H1 (cell line): Measurements from ENCODE around the gene ARHGAP1. TPM values are rescaled to one million over a fixed set of nuclear protein-coding genes. Genes with fewer than 3 reads are reported as not detected.

Source experiments
- CTCF ChIA-PET: fragments of 300-600 bp; sonication (Branson Sonifier 250); formaldehyde crosslinking; loops from one replicate; lab custom pipeline; 2021; ENCODE audit not compliant: partially characterized antibody; lab: Charles Lee
- POLR2A ChIA-PET: fragments of 300-600 bp; sonication (Branson Sonifier 250); formaldehyde crosslinking; loops from one replicate; lab custom pipeline; 2021; ENCODE audit warnings: inconsistent platforms; ENCODE audit not compliant: partially characterized antibody; lab: Charles Lee
- DNase-seq, 2 experiments: peaks; one replicate each; pipeline versions ENCODE4 v3.0.0 to v3.0.0-alpha.2; 2010 to 2022; ENCODE audit warnings: low spot score in 2 of 2, low read depth in 1 of 2, mixed read lengths in 1 of 2
- FAIRE-seq: peaks from 2 replicates; lab custom pipeline; 2011; peaks lifted over from hg19 to GRCh38; lab: Jason Lieb, UNC
- H2AFZ ChIP-seq: 2 replicates; pipeline ENCODE4 v1.8.1; 2012; ENCODE audit warnings: low read length, inconsistent platforms
- H2AK5ac ChIP-seq: 2 replicates; pipeline ENCODE4 v1.6.1; 2013; ENCODE audit warnings: low read depth, low read length
- H2BK120ac ChIP-seq: replicated peaks from 2 replicates; pipeline ENCODE3; 2013; ENCODE audit warnings: low read depth, low read length, inconsistent platforms
- H2BK12ac ChIP-seq: 2 replicates; pipeline ENCODE4 v1.6.1; 2013; ENCODE audit warnings: low read depth, low read length
- H2BK15ac ChIP-seq: 2 replicates; pipeline ENCODE4 v1.6.1; 2013; ENCODE audit warnings: low read length
- H2BK20ac ChIP-seq: 2 replicates; pipeline ENCODE4 v1.6.1; 2013; ENCODE audit warnings: low read length
- H2BK5ac ChIP-seq: 2 replicates; pipeline ENCODE4 v1.6.1; 2013; ENCODE audit warnings: low read depth, low read length
- H3K14ac ChIP-seq: 2 replicates; pipeline ENCODE4 v1.6.1; 2013; ENCODE audit warnings: inconsistent platforms; ENCODE audit not compliant: insufficient read length
- H3K18ac ChIP-seq: 2 replicates; pipeline ENCODE4 v1.6.1; 2013; ENCODE audit warnings: low read length; ENCODE audit errors: extremely low read depth
- H3K23ac ChIP-seq: 2 replicates; pipeline ENCODE4 v1.6.1; 2013; ENCODE audit warnings: inconsistent platforms; ENCODE audit not compliant: insufficient read length
- H3K23me2 ChIP-seq: 2 replicates; pipeline ENCODE4 v1.6.1; 2013; ENCODE audit warnings: low read depth, low read length
- H3K27ac ChIP-seq: 2 replicates; pipeline ENCODE4 v1.6.1; 2011; ENCODE audit warnings: low read depth, low read length, inconsistent platforms
- H3K27me3 ChIP-seq, 4 experiments: replicated peaks in 1 of 4; 1 replicate in 1 of 4; 2 replicates in 3 of 4; pipeline versions ENCODE4 v1.6.1 to v1.8.1; 2011 to 2013; ENCODE audit warnings: low read length in 3 of 4, mild to moderate bottlenecking in 3 of 4, inconsistent platforms in 2 of 4, mixed read lengths in 2 of 4, moderate library complexity in 1 of 4; ENCODE audit not compliant: control insufficient read depth in 3 of 4, insufficient read depth in 3 of 4; ENCODE audit errors: extremely low read depth in 1 of 4
- H3K36me3 ChIP-seq, 4 experiments: 2 replicates each; pipeline versions ENCODE4 v1.6.1 to v1.8.1; 2011 to 2013; ENCODE audit warnings: mild to moderate bottlenecking in 4 of 4, low read length in 3 of 4, moderate library complexity in 2 of 4, control low read depth in 1 of 4, inconsistent platforms in 1 of 4; ENCODE audit not compliant: insufficient read depth in 4 of 4, control insufficient read depth in 2 of 4
- H3K4ac ChIP-seq: replicated peaks from 2 replicates; pipeline ENCODE3; 2013; ENCODE audit warnings: low read length, low read depth, mixed read lengths, inconsistent platforms; ENCODE audit not compliant: insufficient read length
- H3K4me1 ChIP-seq, 4 experiments: replicated peaks in 1 of 4; 1 replicate in 1 of 4; 2 replicates in 3 of 4; pipeline versions ENCODE4 v1.6.1 to v1.8.1; 2011 to 2013; ENCODE audit warnings: low read length in 3 of 4, inconsistent platforms in 2 of 4, mixed read lengths in 1 of 4; ENCODE audit not compliant: insufficient read depth in 4 of 4, control insufficient read depth in 3 of 4
- H3K4me2 ChIP-seq, 2 experiments: 2 replicates each; pipeline versions ENCODE4 v1.6.1 to v1.8.1; 2011 to 2013; ENCODE audit warnings: low read depth in 2 of 2, low read length in 2 of 2, control low read depth in 1 of 2, inconsistent platforms in 1 of 2, mild to moderate bottlenecking in 1 of 2; ENCODE audit not compliant: insufficient read depth in 1 of 2
- H3K4me3 ChIP-seq, 4 experiments: fragments of 200-600, 300-600 bp in 1 of 4; sonication (generic), shearing (Covaris generic), sonication (Bioruptor Twin) in 1 of 4; 2 replicates each; pipeline versions ENCODE4 v1.5.1 to v1.8.1; 2011 to 2016; ENCODE audit warnings: low read length in 4 of 4, low read depth in 3 of 4, control low read depth in 2 of 4, inconsistent platforms in 2 of 4, mild to moderate bottlenecking in 2 of 4, mixed read lengths in 1 of 4, moderate library complexity in 1 of 4; ENCODE audit not compliant: insufficient read depth in 2 of 4; ENCODE audit errors: extremely low read depth in 1 of 4
- H3K56ac ChIP-seq: replicated peaks from 2 replicates; pipeline ENCODE3; 2013; ENCODE audit warnings: low read depth, mild to moderate bottlenecking, mixed read lengths, low read length, inconsistent platforms; ENCODE audit not compliant: insufficient read length
- H3K79me1 ChIP-seq: 2 replicates; pipeline ENCODE4 v1.6.1; 2013; ENCODE audit warnings: low read depth, low read length, control low read depth
- H3K79me2 ChIP-seq, 2 experiments: 2 replicates each; pipeline versions ENCODE4 v1.6.1 to v1.8.1; 2012 to 2013; ENCODE audit warnings: low read length in 2 of 2, mild to moderate bottlenecking in 2 of 2, inconsistent platforms in 1 of 2; ENCODE audit not compliant: insufficient read depth in 2 of 2, control insufficient read depth in 1 of 2
- H3K9ac ChIP-seq, 4 experiments: replicated peaks in 1 of 4; 1 replicate in 1 of 4; 2 replicates in 3 of 4; pipeline versions ENCODE4 v1.6.1 to v1.8.1; 2011 to 2013; ENCODE audit warnings: low read depth in 3 of 4, low read length in 3 of 4, control low read depth in 2 of 4, mild to moderate bottlenecking in 2 of 4, moderate library complexity in 2 of 4, inconsistent platforms in 1 of 4; ENCODE audit errors: extremely low read depth in 1 of 4
- H3K9me3 ChIP-seq, 2 experiments: 2 replicates each; pipeline versions ENCODE4 v1.6.1 to v1.8.1; 2012 to 2013; ENCODE audit warnings: mild to moderate bottlenecking in 2 of 2, moderate library complexity in 2 of 2, control low read depth in 1 of 2, inconsistent platforms in 1 of 2, low read depth in 1 of 2, low read length in 1 of 2, mixed read lengths in 1 of 2; ENCODE audit not compliant: insufficient read depth in 2 of 2
- H4K20me1 ChIP-seq, 2 experiments: replicated peaks in 1 of 2; 2 replicates each; pipeline versions ENCODE3 to v1.8.1; 2011 to 2013; ENCODE audit warnings: inconsistent platforms in 2 of 2, low read length in 2 of 2, mild to moderate bottlenecking in 1 of 2; ENCODE audit not compliant: insufficient read depth in 2 of 2, control insufficient read depth in 1 of 2
- H4K5ac ChIP-seq: 2 replicates; pipeline ENCODE4 v1.6.1; 2013; ENCODE audit warnings: low read length, low read depth, mixed read lengths, inconsistent platforms; ENCODE audit not compliant: insufficient read length
- H4K8ac ChIP-seq: 2 replicates; pipeline ENCODE4 v1.8.0; 2013; ENCODE audit warnings: mild to moderate bottlenecking, moderate library complexity, low read length, inconsistent platforms; ENCODE audit not compliant: insufficient read depth; ENCODE audit errors: extremely low read depth
- H4K91ac ChIP-seq: replicated peaks from 2 replicates; pipeline ENCODE3; 2013; ENCODE audit warnings: low read length, mixed read lengths, inconsistent platforms; ENCODE audit not compliant: insufficient read length
- KDM1A ChIP-seq: fragments of 200-600, 300-600 bp; sonication (generic); IDR thresholded peaks from 2 replicates; pipeline ENCODE4 v1.7.1; 2016; ENCODE audit warnings: mild to moderate bottlenecking, low read length, borderline replicate concordance
- SIRT6 ChIP-seq: IDR thresholded peaks from one replicate; pipeline ENCODE4 v1.7.1; 2012; ENCODE audit warnings: low read length, inconsistent platforms
- SUZ12 ChIP-seq: fragments of 200-600 bp; sonication (generic); IDR thresholded peaks from 2 replicates; pipeline ENCODE4 v1.6.1; 2012; ENCODE audit warnings: mild to moderate bottlenecking, inconsistent platforms, low read length, moderate library complexity, mixed read lengths
- WGBS, 2 experiments: shearing (Covaris generic) in 1 of 2; methylation state at CpG; one replicate each; pipeline versions ENCODE4 v1.1.6 to v1.1.7; 2013 to 2015; ENCODE audit warnings: low lambda C conversion rate in 2 of 2, mixed read lengths in 2 of 2, inconsistent platforms in 1 of 2, low coverage in 1 of 2, missing lambda C conversion rate in 1 of 2; ENCODE audit not compliant: insufficient replicate concordance in 2 of 2, insufficient coverage in 1 of 2, insufficient read length in 1 of 2; ENCODE audit errors: extremely low coverage in 1 of 2, missing lambda C conversion rate in 1 of 2; 5-methylcytosine and 5-hydroxymethylcytosine counted together
- polyA plus RNA-seq, 7 experiments: library from polyadenylated mRNA; depleted of rRNA in 3 of 7; stranded (reverse) in 5 of 7; unstranded in 2 of 7; fragments of >200 nt in 5 of 7; fragments of 200-250 nt in 2 of 7; gene quantifications; 1 replicate in 5 of 7; 2 replicates in 1 of 7; 4 replicates in 1 of 7; pipeline versions ENCODE4 v1.2.1 to v1.2.3, GENCODE V29; 2011 to 2013; ENCODE audit warnings: missing spikeins in 2 of 7, mixed read lengths in 2 of 7
- total RNA-seq: library from RNA; stranded (reverse); fragmentation: NEBNext Ultra II Directional; extraction: Animal tissue kit (Norgen Biotek cat#: 25700); gene quantifications from 2 replicates; pipeline ENCODE4 v1.2.1, GENCODE V29; 2021

Gene ARHGAP1
- total and polyA plus RNA-seq, 2 of the 8 experiments (the other 6 are each of a cell fraction or from before 2014, with no cell fraction given), result 28.6 to 58.8 TPM

DNA sequence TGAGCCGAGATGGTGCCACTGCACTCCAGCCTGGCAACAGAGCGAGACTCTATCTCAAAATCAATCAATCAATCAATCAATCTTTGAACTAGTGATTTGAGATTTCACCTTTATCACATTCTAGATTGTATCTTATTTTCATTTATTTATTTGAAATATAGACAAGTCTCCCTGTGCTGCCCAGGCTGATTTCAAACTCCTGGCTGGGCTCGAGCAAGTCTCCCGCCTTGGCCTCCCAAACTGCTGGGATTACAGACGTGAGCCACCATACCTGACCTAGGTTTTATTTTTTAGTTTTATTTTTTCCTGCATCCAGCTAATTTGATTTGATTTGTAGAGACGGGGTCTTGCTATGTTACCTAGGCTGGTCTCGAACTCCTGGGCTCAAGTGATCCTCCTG lies 35.7 kb upstream of the ARHGAP1 start:
- no peak overlapping the region for H4K5ac ChIP-seq
- no peak overlapping the region for H3K4me3 ChIP-seq
- 93% methylated on average over 7 of the region's 7 CpGs; no CpG with 5 or more reads in 1 of the 2 experiments for WGBS, 2 experiments
- H3K9ac ChIP-seq, result no peak overlapping the region
- no peak overlapping the region for H2BK15ac ChIP-seq
- H2BK12ac ChIP-seq, result no peak overlapping the region
- no peak overlapping the region for H4K8ac ChIP-seq
- no peak overlapping the region for H3K56ac ChIP-seq
- peaks cover 0 to 3% (median 0%) of the 10 kb centered on the region in 4 experiments; a peak in 1 of 7 replicates for H3K4me1 ChIP-seq
- DNase-seq, result no peak
- H3K23ac ChIP-seq, result no peak overlapping the region
- no peaks in the 10 kb centered on the region for H3K79me1 ChIP-seq
- no peak overlapping the region for H2BK120ac ChIP-seq
- POLR2A ChIA-PET, result interaction anchor here (0.6 kb wide), 1 partner anchor 111 kb away, joined by 5 read pairs; no protein-coding TSS in a partner anchor
- H3K79me2 ChIP-seq, result no peaks in the 10 kb centered on the region
- no peak overlapping the region for H2BK5ac ChIP-seq
- H4K20me1 ChIP-seq, result no peaks in the 10 kb centered on the region
- no peak overlapping the region for H3K18ac ChIP-seq
- no peak for FAIRE-seq
- no peak overlapping the region for H3K4ac ChIP-seq
- CTCF ChIA-PET, result interaction anchor here (1.0 to 1.2 kb wide), 2 partner anchors 9 to 65 kb away, joined by 3 to 5 read pairs; no protein-coding TSS in a partner anchor
- no peak overlapping the region for H3K14ac ChIP-seq
- peaks cover 0 to 3% (median 2%) of the 10 kb centered on the region in 4 experiments; a peak in 3 of 8 replicates for H3K36me3 ChIP-seq
- no peak overlapping the region for H2AK5ac ChIP-seq
- no peak overlapping the region for H2BK20ac ChIP-seq
- H3K27me3 ChIP-seq, result no peaks in the 10 kb centered on the region
- H3K4me2 ChIP-seq, result no peak overlapping the region
- H3K23me2 ChIP-seq, result no peaks in the 10 kb centered on the region
- H3K9me3 ChIP-seq, result no peaks in the 10 kb centered on the region
- H3K27ac ChIP-seq, result no peak overlapping the region
- H2AFZ ChIP-seq, result no peak overlapping the region
- H4K91ac ChIP-seq, result no peak overlapping the region
- TF ChIP-seq SUZ12 (no peak), KDM1A (no peak), SIRT6 (no peak)
